T-helper 1 cell treated with Interleukin-12 subunit alpha and Interleukin-12 subunit beta and Interleukin-4 antibody, amounts not matched to agents 30 ng/mL and 1 ng/mL, for 36 hours (primary cell): Measurements from ENCODE around the gene ZNF423. TPM values are rescaled to one million over a fixed set of nuclear protein-coding genes. Genes with fewer than 3 reads are reported as not detected.

Source experiments
- intact Hi-C: fragments of 100-400 bp; cut with micrococcal nuclease; formaldehyde crosslinking; loops from one replicate; pipeline ENCODE4 v1.15.1; 2024
- total RNA-seq: library from RNA; stranded (reverse); gene quantifications from 2 replicates; pipeline ENCODE4 v1.2.3, GENCODE V29; 2022

Gene ZNF423
- total RNA-seq, 1 donor from 2014 or later, result not detected

- intact Hi-C loops, result no loop called here
Measured at GRCh38 chr16:49454426-49455180, 401.3 kb downstream of the ZNF423 start.

GRCh38 chr16:49453983-49454382, 401.9 kb downstream of the ZNF423 start:
- intact Hi-C loops, result no loop called here

GRCh38 chr16:49453021-49453420, 402.9 kb downstream of the ZNF423 start:
- intact Hi-C loops, result no loop called here

- intact Hi-C loops, result no loop called here
Measured at GRCh38 chr16:49452578-49452977, 403.3 kb downstream of the ZNF423 start.

- intact Hi-C loops, result no loop called here
Measured at GRCh38 chr16:49452108-49452507, 403.8 kb downstream of the ZNF423 start.

GRCh38 chr16:49446805-49447204, 409.1 kb downstream of the ZNF423 start:
- intact Hi-C loops, result no loop called here

- intact Hi-C loops, result no loop called here
Measured at GRCh38 chr16:49443576-49443975, 412.3 kb downstream of the ZNF423 start.

GRCh38 chr16:49442805-49443204, 413.1 kb downstream of the ZNF423 start:
- intact Hi-C loops, result no loop called here

GRCh38 chr16:49441366-49441780, 414.5 kb downstream of the ZNF423 start:
- intact Hi-C loops, result loop anchor here (1.0 kb wide), 3 partner anchors 22 to 152 kb away; no protein-coding TSS in a partner anchor

GRCh38 chr16:49440156-49441065, 415.5 kb downstream of the ZNF423 start:
- intact Hi-C loops, result loop anchor here (1.0 kb wide), 3 partner anchors 23 to 153 kb away; no protein-coding TSS in a partner anchor

- intact Hi-C loops, result no loop called here
Measured at GRCh38 chr16:49439676-49440075, 416.2 kb downstream of the ZNF423 start.

- intact Hi-C loops, result no loop called here
Measured at GRCh38 chr16:49439050-49439449, 416.9 kb downstream of the ZNF423 start.

Other genes starting within 250 kb of the ZNF423 start
- 26.8 and 29.3 TPM in 2 replicates for gene CNEP1R1, start 169.1 kb upstream of the ZNF423 start, total RNA-seq
- gene HEATR3, start 209.9 kb upstream of the ZNF423 start, total RNA-seq, result 26.8 and 30.2 TPM in 2 replicates